Left cardiac atrium (tissue), 4 donors: ENCODE measurements around the gene PSMD6. TPM values are rescaled to one million over a fixed set of nuclear protein-coding genes. Genes with fewer than 3 reads are reported as not detected.

Source experiments
- ATAC-seq, 2 donors: fragments of 200-7000 bp; cut with Tn5 transposase; one replicate each; pipeline ENCODE4 v1.9.1; 2020; ENCODE audit warnings: mild to moderate bottlenecking in 2 of 2, moderate library complexity in 2 of 2
- DNase-seq: peaks from one replicate; pipeline ENCODE4 v3.0.0-alpha.2; 2020
- intact Hi-C, 2 donors: fragments of 100-400 bp; cut with DNase I; formaldehyde crosslinking; loops; one replicate each; pipeline versions ENCODE4 v1.14.1 to v1.15.1; 2022 to 2023
- total RNA-seq, 2 donors: library from RNA; stranded (reverse); fragmentation: NEBNext Ultra II Directional; extraction: Animal tissue kit (Norgen Biotek cat#: 25700); gene quantifications; one replicate each; pipeline ENCODE4 v1.2.1, GENCODE V29; 2021
- donor health status: DM: no; HTN: yes; CAD: no.
- donor health status: DM: no; HTN: yes; CAD: no; lungs with severe emphysema.
- donor health status: DM: yes; HTN: yes; CAD: no.
- donor health status: Dilated cardiomyopathy.

The PSMD6 gene
- total RNA-seq, 2 donors from 2014 or later = 61.6 to 80.3 TPM

DNA sequence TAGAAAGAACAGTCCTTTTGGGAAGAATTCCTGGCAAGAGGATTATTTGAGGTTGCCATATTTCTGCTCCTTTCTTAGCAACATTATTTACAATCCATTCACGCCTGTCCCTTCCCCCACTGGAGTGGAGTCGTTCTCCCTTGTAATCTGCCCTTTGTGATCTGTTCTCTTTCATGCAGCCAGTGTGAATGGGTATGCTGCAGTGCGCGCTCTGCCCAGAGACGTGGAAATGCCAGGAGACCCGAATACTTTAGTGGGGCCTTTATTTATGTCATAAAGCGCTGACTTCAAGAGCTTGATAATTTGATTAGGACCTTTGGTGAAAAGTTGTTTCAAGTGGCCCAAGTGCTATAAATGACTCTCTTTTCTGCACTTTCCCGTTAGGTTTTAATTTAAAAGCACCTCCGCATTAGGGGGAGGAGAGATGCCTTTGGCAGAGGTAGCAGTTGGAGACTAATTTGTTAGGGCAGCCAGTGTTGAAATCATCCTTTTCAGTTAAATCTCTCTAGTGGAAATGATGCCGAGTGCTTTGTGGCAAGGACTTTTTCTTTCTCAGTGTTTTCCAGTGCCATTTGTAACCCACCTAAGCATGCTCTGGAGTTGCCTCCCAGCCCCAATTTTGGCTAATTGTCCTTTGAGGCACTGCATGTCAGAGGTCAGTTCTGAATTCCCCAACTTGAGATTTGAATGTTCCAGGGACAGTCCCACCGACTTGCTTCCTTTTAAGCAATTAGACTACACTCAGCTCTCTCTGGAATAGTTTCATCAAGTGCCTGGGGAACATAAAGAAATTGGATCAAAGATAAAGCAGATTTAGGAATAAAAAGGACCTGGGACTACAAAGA lies 52.4 kb downstream of the PSMD6 start:
- DNase-seq = no peak
- intact Hi-C loops = no loop called here
- peak; percentile 27 to 41 for ATAC-seq

DNA sequence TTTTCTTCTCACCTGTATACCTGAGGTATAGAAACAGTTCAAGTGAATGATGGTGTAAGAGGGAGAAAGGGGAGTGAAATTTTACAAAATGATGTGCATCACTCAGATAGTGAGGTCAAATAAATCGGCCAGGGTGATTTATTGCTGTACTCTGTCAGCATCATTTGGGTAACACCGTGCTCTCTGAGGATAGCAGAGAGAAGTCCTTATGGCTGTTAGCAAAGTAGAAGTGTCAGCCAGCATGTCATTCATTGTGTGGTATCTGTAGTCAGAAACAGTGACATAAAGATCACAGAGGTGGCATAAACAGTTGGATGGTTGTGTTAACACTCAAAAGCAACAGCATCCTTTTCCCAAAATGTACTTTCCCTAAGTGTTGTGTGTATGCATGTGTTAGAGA lies 53.4 kb downstream of the PSMD6 start:
- ATAC-seq (peak; percentile 18 to 31), DNase-seq (no peak)
- intact Hi-C loops = no loop called here

DNA sequence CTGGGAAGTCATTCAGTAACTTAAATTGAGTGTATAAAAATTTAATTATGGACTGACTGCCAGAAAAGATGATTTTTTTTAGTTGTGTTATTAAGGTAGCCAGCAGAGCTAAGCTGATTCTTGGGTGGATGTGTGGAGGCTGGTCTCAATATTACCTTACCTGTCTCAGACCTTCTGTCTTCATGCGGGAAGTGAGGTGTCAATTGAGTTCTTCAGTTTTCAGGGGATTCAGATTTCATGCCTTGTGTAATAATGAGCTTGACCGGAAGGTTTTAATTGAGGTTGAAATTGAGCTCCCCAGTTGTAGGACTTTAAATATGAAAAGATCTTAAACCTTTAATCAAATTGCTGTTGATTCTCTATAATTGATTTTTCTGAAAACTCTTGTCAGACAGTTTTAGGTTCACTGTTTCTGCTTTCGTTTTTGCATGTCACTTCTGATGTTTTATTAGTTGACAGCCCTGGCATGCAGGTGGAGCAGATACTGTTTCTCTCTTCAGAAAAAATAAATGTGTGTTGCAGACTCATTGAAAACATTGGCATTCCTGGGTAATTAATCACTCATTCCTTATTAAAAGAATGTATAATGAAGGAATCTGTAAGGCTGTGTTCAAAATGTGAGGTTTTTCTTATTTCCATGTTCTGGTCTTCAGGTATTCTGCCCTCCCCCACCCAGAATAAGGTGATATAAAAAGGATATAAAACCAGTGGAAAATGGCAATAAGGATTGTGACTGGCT lies 54.5 kb downstream of the PSMD6 start:
- DNase-seq (no peak), ATAC-seq (no peak)
- intact Hi-C loops = no loop called here

DNA sequence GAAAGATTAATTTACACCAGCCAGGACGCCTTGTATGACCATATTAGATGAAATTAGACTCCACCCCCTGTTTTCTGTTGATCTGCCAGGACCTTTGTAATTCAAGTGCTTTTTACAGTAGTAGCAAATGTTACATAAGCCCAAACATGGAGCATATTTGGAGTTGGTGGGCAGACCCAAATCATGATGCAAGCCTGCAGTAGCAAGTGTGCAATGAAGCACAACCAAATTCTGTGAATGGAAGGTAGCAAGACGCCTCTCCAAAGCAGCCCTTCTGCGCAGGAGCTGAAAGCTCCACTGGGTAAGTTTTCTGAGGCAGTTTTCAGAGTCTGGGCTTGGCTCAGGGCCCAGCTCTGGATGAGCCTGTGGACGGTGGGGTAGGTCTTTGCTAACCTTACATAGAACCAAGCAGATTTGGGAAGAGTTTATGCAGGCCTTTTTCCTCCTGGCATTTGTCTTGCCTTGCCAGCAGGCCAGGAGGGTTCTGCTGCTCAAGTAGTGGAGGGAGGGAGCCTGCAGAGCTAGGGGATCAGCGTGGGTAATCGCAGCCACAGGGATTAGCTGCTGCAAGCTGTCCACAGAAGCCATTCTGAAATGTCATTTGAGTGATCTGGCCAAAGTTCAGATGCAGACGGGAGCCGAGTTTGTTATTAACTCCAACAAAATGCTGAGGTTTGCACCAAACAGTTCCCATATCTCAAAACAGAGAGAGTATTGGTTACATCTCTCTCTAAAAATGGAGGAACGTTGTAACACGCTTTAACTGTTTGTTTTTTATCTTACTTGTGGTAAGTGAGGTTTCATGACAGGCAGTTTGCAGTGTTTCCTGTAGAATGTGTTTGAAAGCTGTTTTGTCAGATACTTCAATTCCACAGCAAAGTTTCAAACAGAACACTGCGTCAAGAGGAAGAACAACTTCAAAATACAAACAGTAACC lies 55.4 kb downstream of the PSMD6 start:
- DNase-seq (peak; percentile 30), ATAC-seq (peak; percentile 46 to 69)
- intact Hi-C loops = no loop called here

DNA sequence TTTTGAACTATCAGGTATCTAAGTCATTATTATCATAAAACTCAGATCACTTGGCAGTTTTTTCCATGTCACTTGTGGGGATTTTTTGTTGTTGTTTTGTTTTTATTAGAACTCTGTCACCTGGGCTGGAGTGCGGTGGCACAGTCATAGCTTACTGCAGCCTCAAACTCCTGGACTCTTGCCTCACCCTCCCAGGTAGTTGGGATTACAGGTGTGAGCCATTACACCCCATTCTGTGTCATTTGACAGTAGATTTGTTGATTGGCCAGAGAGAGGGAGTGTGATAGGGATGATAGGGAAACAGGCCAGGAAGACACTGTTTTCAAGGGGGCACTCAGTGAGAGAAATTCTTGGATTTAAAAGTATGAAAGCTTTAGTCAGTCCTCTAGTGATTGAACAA lies 56.4 kb downstream of the PSMD6 start:
- DNase-seq = no peak
- no peak for ATAC-seq
- intact Hi-C loops = no loop called here

DNA sequence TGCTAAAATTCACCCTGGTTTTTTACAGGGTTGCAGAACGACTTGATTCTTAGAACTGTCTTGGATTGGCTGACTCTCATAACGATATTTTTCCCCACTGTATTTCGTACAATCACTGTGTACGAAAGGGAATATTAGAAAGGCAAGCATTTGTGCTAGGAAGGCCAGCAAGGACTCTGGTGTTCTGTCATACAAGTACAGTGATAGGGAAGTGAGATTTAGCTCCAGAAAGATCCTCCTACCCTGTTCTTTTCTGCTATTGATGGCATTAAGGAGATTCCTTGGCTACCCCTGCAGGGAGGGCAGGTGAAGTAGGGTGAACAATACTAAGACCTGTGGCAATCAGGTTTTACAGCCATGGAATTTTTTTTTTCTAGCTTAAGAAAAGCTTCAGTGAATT lies 57.3 kb downstream of the PSMD6 start:
- DNase-seq (no peak), ATAC-seq (no peak)
- intact Hi-C loops = no loop called here

DNA sequence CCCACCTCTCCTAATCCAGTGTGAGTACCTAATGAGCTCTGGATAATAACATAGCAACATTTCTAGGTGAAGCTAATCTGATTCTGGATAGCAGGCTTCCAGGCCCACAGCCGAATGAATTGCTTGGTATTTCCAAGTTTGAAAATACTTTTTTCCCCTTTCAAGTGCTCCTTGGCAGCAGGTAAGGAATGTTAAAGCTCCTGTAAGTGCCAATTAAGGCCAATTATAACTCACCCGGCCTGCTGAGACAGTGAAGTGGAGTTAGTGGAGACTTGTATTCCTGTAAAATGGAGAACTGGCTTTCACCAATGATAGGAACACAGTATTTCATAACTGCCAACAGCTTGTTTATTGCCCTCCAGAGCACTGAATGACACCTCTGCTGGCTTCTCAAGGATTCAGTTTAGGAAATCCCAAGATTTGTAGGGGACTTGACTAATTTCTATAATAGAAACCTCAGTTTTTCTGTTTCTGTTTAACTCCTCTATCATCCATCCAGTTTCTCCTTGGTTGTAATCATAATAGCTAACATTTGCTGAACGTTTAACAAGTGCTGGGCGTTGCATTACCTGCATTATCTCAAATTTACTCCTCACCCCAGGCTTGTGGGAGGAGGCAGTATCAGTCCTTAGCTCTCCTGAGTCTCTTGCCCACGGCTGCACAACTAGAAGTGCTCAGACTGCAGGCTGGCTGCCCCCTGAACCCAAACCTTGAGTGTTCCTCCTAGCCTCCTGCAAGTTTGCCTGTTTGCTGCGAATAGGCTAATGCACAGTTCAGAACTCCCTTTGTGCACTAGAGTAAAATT lies 58.4 kb downstream of the PSMD6 start:
- ATAC-seq (no peak), DNase-seq (no peak)
- intact Hi-C loops = no loop called here

DNA sequence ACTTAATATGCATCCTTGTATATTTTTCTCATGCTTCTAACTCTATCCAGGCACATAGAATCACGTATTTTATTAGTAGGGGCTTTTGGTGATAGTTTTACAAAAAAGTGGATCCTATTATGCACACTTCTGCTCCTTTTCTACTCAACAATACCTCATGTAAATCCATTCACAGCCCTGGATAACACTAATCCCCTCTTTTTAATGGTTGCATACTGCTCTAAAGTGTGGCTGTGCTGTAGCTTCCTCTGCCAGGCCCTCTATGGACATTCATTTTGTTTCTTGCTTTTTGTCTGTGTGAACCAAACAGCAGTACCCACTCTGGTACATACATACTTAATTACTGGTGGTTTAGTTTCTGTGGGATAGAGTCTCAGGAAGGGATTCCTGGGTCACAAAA lies 59.8 kb downstream of the PSMD6 start:
- intact Hi-C loops = loop anchor here in 1 of 2 donors (2.0 kb wide), 1 partner anchor 29 kb away; no protein-coding TSS in a partner anchor
- ATAC-seq (no peak), DNase-seq (no peak)

DNA sequence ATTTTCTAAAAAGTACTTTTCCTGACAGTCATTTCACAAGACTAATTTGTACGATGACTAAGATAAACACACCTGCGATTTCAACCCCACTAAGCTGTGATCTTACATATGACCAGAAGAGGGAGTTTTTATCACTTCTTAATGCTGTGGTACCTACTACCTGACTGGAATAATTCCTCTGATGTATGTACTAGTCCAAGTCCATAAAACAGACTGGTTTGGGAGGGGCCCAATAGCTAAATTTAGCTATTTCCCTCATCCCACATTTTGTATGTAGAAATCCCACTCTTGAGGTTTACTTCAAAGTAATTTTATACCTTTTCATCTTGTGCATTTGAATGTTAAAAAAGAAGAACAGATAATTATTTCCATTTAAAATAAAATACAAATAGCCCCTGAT lies 61.4 kb downstream of the PSMD6 start:
- DNase-seq = no peak
- intact Hi-C loops = loop anchor here in 1 of 2 donors (2.0 kb wide), 1 partner anchor 31 kb away; no protein-coding TSS in a partner anchor
- ATAC-seq = peak in 1 of 2 donors; percentile 50

Other genes with a start within 250 kb of the PSMD6 start
- gene C3orf49, start 204.2 kb downstream of the PSMD6 start, total RNA-seq = not detected
- 10 to 100 TPM; 65.9 to 72.0 TPM for gene THOC7, start 159.7 kb downstream of the PSMD6 start, total RNA-seq
- 10 to 100 TPM; 13.0 to 22.2 TPM for gene ATXN7, start 159.6 kb downstream of the PSMD6 start, total RNA-seq
- not detected for gene SCAANT1, start 111.1 kb downstream of the PSMD6 start, total RNA-seq
- gene PRICKLE2, start 202.0 kb upstream of the PSMD6 start, total RNA-seq = 10 to 100 TPM; 21.0 to 21.9 TPM